ENCODE measurements around the gene KLHL29. TPM values are rescaled to one million over a fixed set of nuclear protein-coding genes. Genes with fewer than 3 reads are reported as not detected.

KLHL29 gene
- total and polyA plus RNA-seq, 2 experiments from 2014 or later, result 1.5 to 6.5 TPM

- H3K27ac Mint-ChIP-seq, result 0 out of 2 replicates have a peak overlapping the region, but pooled peaks have one; percentile 5
- H3K4me3 ChIP-seq, result no peak overlapping the region
- no peak for DNase-seq (ENCODE audit: low spot score)
Measured at GRCh38 chr2:23495661-23496114, 110.7 kb downstream of the KLHL29 start.

GRCh38 chr2:23496456-23496855 lies 111.5 kb downstream of the KLHL29 start:
- no peaks in the 10 kb centered on the region for H3K27me3 ChIP-seq (ENCODE audit: insufficient read depth)
- H3K27me3 Mint-ChIP-seq (ENCODE audit: insufficient read depth, low read depth, poor library complexity), result peaks cover 4% of the 10 kb centered on the region
- ATAC-seq (peak; percentile 36), DNase-seq (ENCODE audit: low spot score) (no peak)
- no peak overlapping the region for H2AFZ ChIP-seq
- no peaks in the 10 kb centered on the region for H3F3A ChIP-seq (replicated peaks; ENCODE audit: low read depth)
- H4K20me1 ChIP-seq (replicated peaks; ENCODE audit: insufficient read depth), result no peaks in the 10 kb centered on the region
- H3K27ac ChIP-seq (ENCODE audit: low read depth), result 0 out of 2 replicates have a peak overlapping the region, but pooled peaks have one; percentile 4
- no peaks in the 10 kb centered on the region for H3K36me3 ChIP-seq (ENCODE audit: insufficient read depth)
- H3K4me1 Mint-ChIP-seq, result peaks cover 33% of the 10 kb centered on the region
- no peaks in the 10 kb centered on the region for H3K9me3 Mint-ChIP-seq
- peaks cover 19% of the 10 kb centered on the region; the same call in 1 of the 2 replicates for H3K4me1 ChIP-seq (ENCODE audit: insufficient read depth)
- peak overlapping the region; percentile 46; the same call in 1 of the 2 replicates for H3K4me2 ChIP-seq
- TF ChIP-seq POLR2AphosphoS5 (IDR thresholded peaks at IDR 0.05; ENCODE audit: low read depth), result no peak
- TF ChIP-seq JUNB (IDR thresholded peaks at IDR 0.05; ENCODE audit: unreplicated experiment), result no peak
- TF ChIP-seq ZNF114 (CRISPR knock-in tag; IDR thresholded peaks at IDR 0.05), result no peak
- no peak for TF ChIP-seq ZNF331 (CRISPR knock-in tag; IDR thresholded peaks at IDR 0.05; ENCODE audit: low read depth)
- no peak for TF ChIP-seq CREB1 (CRISPR knock-in tag; IDR thresholded peaks at IDR 0.05; ENCODE audit: low read depth)
- no peak for TF ChIP-seq EZH2 (IDR thresholded peaks at IDR 0.05; ENCODE audit: low read depth, unreplicated experiment)
- TF ChIP-seq CTCF (conservative IDR thresholded peaks at IDR 0.05; ENCODE audit: low read depth in 2 of 2), result no peak
- no peak for TF ChIP-seq NANOG (IDR thresholded peaks at IDR 0.05; ENCODE audit: borderline replicate concordance)
- TF ChIP-seq ZNF462 (CRISPR knock-in tag; IDR thresholded peaks at IDR 0.05), result no peak
- no peak overlapping the region for H3K27ac Mint-ChIP-seq
- H3K4me3 Mint-ChIP-seq, result no peak overlapping the region
- no peaks in the 10 kb centered on the region for H3K36me3 Mint-ChIP-seq (ENCODE audit: low read depth)
- no peaks in the 10 kb centered on the region for H3K79me2 ChIP-seq (replicated peaks; ENCODE audit: insufficient read depth)
- no peak overlapping the region for H3K4me3 ChIP-seq
- no peaks in the 10 kb centered on the region for H3K9me2 ChIP-seq (ENCODE audit: insufficient read depth)

More at GRCh38 chr2:23495661-23496114, 110.7 kb downstream of the KLHL29 start:
- peaks cover 19% of the 10 kb centered on the region; the same call in 1 of the 2 replicates for H3K4me1 ChIP-seq (ENCODE audit: insufficient read depth)
- H3K79me2 ChIP-seq (replicated peaks; ENCODE audit: insufficient read depth), result no peaks in the 10 kb centered on the region
- H2AFZ ChIP-seq, result no peak overlapping the region
- H3K9me2 ChIP-seq (ENCODE audit: insufficient read depth), result no peaks in the 10 kb centered on the region
- H4K20me1 ChIP-seq (replicated peaks; ENCODE audit: insufficient read depth), result no peaks in the 10 kb centered on the region
- Mint-ChIP-seq H3K36me3 (ENCODE audit: low read depth) (no peaks in the 10 kb centered on the region), H3K4me1 (peaks cover 33% of the 10 kb centered on the region), H3K9me3 (no peaks in the 10 kb centered on the region), H3K27me3 (ENCODE audit: insufficient read depth, low read depth, poor library complexity) (peaks cover 4% of the 10 kb centered on the region), H3K4me3 (no peak overlapping the region)
- H3K27ac ChIP-seq (ENCODE audit: low read depth), result no peak overlapping the region
- H3K36me3 ChIP-seq (ENCODE audit: insufficient read depth), result no peaks in the 10 kb centered on the region
- ATAC-seq, result peak; percentile 18; the same call in 2 of the 3 replicates
- no peak overlapping the region for H3K4me2 ChIP-seq
- H3K27me3 ChIP-seq (ENCODE audit: insufficient read depth), result no peaks in the 10 kb centered on the region
- no peak for TF ChIP-seq CREB1 (CRISPR knock-in tag; IDR thresholded peaks at IDR 0.05; ENCODE audit: low read depth)
- H3F3A ChIP-seq (replicated peaks; ENCODE audit: low read depth), result no peaks in the 10 kb centered on the region
